HepG2 (cell line): ENCODE data around the gene LMOD1. TPM values are rescaled to one million over a fixed set of nuclear protein-coding genes. Genes with fewer than 3 reads are reported as not detected.

Source experiments
- FLYWCH1 ChIP-seq: sonication (generic); formaldehyde crosslinking; IDR thresholded peaks from 2 replicates; pipeline ENCODE4 v1.8.1; 2023; ENCODE audit warnings: mild to moderate bottlenecking, missing genetic modification reagents
- HNF1A ChIP-seq, 2 experiments: sonication (generic) in 1 of 2; formaldehyde crosslinking in 1 of 2; IDR thresholded peaks; 2 replicates each; pipeline versions ENCODE4 v1.4.0 to v1.6.1; 2016 to 2020; ENCODE audit warnings: borderline replicate concordance in 1 of 2, low read depth in 1 of 2, mild to moderate bottlenecking in 1 of 2, missing genetic modification reagents in 1 of 2
- KDM5B ChIP-seq: sonication (generic); formaldehyde crosslinking; IDR thresholded peaks from 2 replicates; pipeline ENCODE4 v1.4.0; 2020; ENCODE audit warnings: missing genetic modification reagents, mild to moderate bottlenecking, borderline replicate concordance
- PAF1 ChIP-seq: IDR thresholded peaks from 2 replicates; pipeline ENCODE4 v1.6.1; 2016; ENCODE audit warnings: missing genetic modification reagents, missing compliant biosample characterization
- POLR2AphosphoS5 ChIP-seq: IDR thresholded peaks from 2 replicates; pipeline ENCODE4 v1.6.1; 2012; ENCODE audit warnings: low read depth, low read length
- RAD21 ChIP-seq: fragments of 450-650 bp; formaldehyde crosslinking; IDR thresholded peaks from 2 replicates; pipeline ENCODE4 v1.5.0; 2020; ENCODE audit warnings: mild to moderate bottlenecking
- REST ChIP-seq, 2 experiments: IDR thresholded peaks; 2 replicates each; pipeline ENCODE4 v1.6.1; 2011 to 2012; ENCODE audit warnings: low read length in 2 of 2, borderline replicate concordance in 1 of 2, low read depth in 1 of 2, mild to moderate bottlenecking in 1 of 2, moderate library complexity in 1 of 2
- SMARCE1 ChIP-seq: fragments of 450-650 bp; IDR thresholded peaks from 2 replicates; pipeline ENCODE4 v1.6.1; 2017; ENCODE audit warnings: borderline replicate concordance
- TAF1 ChIP-seq: sonication (generic); formaldehyde crosslinking; IDR thresholded peaks from 2 replicates; pipeline ENCODE4 v1.4.0; 2020; ENCODE audit warnings: missing genetic modification reagents
- YEATS2 ChIP-seq: sonication (generic); formaldehyde crosslinking; IDR thresholded peaks from 2 replicates; pipeline ENCODE4 v1.4.0; 2020; ENCODE audit warnings: missing genetic modification reagents, borderline replicate concordance
- ZNF501 ChIP-seq: sonication (generic); formaldehyde crosslinking; IDR thresholded peaks from 2 replicates; pipeline ENCODE4 v1.5.1; 2020; ENCODE audit warnings: mild to moderate bottlenecking, moderate library complexity, missing genetic modification reagents
- ZNF547 ChIP-seq: sonication (generic); formaldehyde crosslinking; IDR thresholded peaks from 2 replicates; pipeline ENCODE4 v1.5.1; 2020; ENCODE audit warnings: mild to moderate bottlenecking, missing genetic modification reagents
- ZNF562 ChIP-seq: sonication (generic); formaldehyde crosslinking; IDR thresholded peaks from 2 replicates; pipeline ENCODE4 v1.8.0; 2022; ENCODE audit warnings: missing genetic modification reagents, borderline replicate concordance
- ZSCAN30 ChIP-seq: sonication (generic); formaldehyde crosslinking; IDR thresholded peaks from 2 replicates; pipeline ENCODE4 v1.5.0; 2020; ENCODE audit warnings: mild to moderate bottlenecking, missing genetic modification reagents
- polyA plus RNA-seq, 8 experiments: library from polyadenylated mRNA; depleted of rRNA in 3 of 8; stranded (reverse) in 7 of 8; unstranded in 1 of 8; fragments of >200 nt; fragmentation: Illumina TruSeq in 4 of 8; extraction: Trizol in 4 of 8; gene quantifications; 2 replicates each; pipeline versions ENCODE4 v1.2.1 to v1.2.3, GENCODE V29; 2011 to 2016; ENCODE audit warnings: low read depth in 4 of 8, missing spikeins in 1 of 8, mixed read lengths in 1 of 8; ENCODE audit not compliant: insufficient read depth in 1 of 8
- total RNA-seq, 5 experiments: library from RNA; depleted of rRNA; stranded (reverse); fragments of >200 nt; fragmentation: Illumina TruSeq; extraction: Trizol; gene quantifications; 2 replicates each; pipeline ENCODE4 v1.2.3, GENCODE V29; 2016; ENCODE audit warnings: low read depth in 1 of 5
- TF ChIP-seq, protein P1 (sequence below): sonication (generic); formaldehyde crosslinking; IDR thresholded peaks from 2 replicates; pipeline ENCODE4 v1.4.0; 2020; ENCODE audit warnings: mild to moderate bottlenecking, missing genetic modification reagents, borderline replicate concordance

LMOD1 gene
- total and polyA plus RNA-seq, 2 of the 13 experiments (the other 11 are each of a cell fraction or from before 2014, with no cell fraction given), result not detected

- TF ChIP-seq YEATS2 (CRISPR knock-in tag), result peak; percentile 37; the same call in 1 of the 2 replicates
- no peak for TF ChIP-seq RAD21 (CRISPR knock-in tag)
- no peak for TF ChIP-seq ZNF547 (CRISPR knock-in tag)
- 0 out of 2 replicates have a peak, but pooled peaks have one; percentile 40 for TF ChIP-seq ZSCAN30 (CRISPR knock-in tag)
- TF ChIP-seq FLYWCH1 (CRISPR knock-in tag), result no peak
- peak; percentile 47 for TF ChIP-seq POLR2AphosphoS5
- peak in 1 of 2 experiments; percentile 35; a peak in 1 of 4 replicates for TF ChIP-seq REST (IDR thresholded peaks at IDR 0.05; ENCODE audit: borderline replicate concordance in 1 of 2, low read depth in 1 of 2, low read length in 2 of 2)
- TF ChIP-seq HNF1A (IDR thresholded peaks at IDR 0.05; ENCODE audit: low read depth), result no peak
- TF ChIP-seq HNF1A (CRISPR knock-in tag; IDR thresholded peaks at IDR 0.05; ENCODE audit: borderline replicate concordance), result no peak
- TF ChIP-seq TAF1 (CRISPR knock-in tag), result 0 out of 2 replicates have a peak, but pooled peaks have one; percentile 30
- no peak for TF ChIP-seq ZNF562 (CRISPR knock-in tag)
- no peak for TF ChIP-seq PAF1 (CRISPR knock-in tag)
- TF ChIP-seq SMARCE1, result no peak
- 0 out of 2 replicates have a peak, but pooled peaks have one; percentile 24 for TF ChIP-seq KDM5B
- no peak for TF ChIP-seq ZNF501 (CRISPR knock-in tag)
- TF ChIP-seq, protein P1, sequence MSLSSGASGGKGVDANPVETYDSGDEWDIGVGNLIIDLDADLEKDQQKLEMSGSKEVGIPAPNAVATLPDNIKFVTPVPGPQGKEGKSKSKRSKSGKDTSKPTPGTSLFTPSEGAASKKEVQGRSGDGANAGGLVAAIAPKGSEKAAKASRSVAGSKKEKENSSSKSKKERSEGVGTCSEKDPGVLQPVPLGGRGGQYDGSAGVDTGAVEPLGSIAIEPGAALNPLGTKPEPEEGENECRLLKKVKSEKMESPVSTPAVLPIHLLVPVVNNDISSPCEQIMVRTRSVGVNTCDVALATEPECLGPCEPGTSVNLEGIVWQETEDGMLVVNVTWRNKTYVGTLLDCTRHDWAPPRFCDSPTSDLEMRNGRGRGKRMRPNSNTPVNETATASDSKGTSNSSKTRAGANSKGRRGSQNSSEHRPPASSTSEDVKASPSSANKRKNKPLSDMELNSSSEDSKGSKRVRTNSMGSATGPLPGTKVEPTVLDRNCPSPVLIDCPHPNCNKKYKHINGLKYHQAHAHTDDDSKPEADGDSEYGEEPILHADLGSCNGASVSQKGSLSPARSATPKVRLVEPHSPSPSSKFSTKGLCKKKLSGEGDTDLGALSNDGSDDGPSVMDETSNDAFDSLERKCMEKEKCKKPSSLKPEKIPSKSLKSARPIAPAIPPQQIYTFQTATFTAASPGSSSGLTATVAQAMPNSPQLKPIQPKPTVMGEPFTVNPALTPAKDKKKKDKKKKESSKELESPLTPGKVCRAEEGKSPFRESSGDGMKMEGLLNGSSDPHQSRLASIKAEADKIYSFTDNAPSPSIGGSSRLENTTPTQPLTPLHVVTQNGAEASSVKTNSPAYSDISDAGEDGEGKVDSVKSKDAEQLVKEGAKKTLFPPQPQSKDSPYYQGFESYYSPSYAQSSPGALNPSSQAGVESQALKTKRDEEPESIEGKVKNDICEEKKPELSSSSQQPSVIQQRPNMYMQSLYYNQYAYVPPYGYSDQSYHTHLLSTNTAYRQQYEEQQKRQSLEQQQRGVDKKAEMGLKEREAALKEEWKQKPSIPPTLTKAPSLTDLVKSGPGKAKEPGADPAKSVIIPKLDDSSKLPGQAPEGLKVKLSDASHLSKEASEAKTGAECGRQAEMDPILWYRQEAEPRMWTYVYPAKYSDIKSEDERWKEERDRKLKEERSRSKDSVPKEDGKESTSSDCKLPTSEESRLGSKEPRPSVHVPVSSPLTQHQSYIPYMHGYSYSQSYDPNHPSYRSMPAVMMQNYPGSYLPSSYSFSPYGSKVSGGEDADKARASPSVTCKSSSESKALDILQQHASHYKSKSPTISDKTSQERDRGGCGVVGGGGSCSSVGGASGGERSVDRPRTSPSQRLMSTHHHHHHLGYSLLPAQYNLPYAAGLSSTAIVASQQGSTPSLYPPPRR (CRISPR knock-in tag), result no peak
These were observed 4.8 kb downstream of the LMOD1 start (continued) for GRCh38 chr1:201941420-201942128.
